ENCODE measurements around the gene E2F1. TPM values are rescaled to one million over a fixed set of nuclear protein-coding genes. Genes with fewer than 3 reads are reported as not detected.

Gene E2F1
- total and polyA plus RNA-seq, 4 donors = 0.10 to 11.0 (median 0.88) TPM

GRCh38 chr20:33669224-33669623 lies 17.0 kb downstream of the E2F1 start:
- Histone ChIP-seq H3K4me1 (ENCODE audit: control insufficient read depth in 4 of 4, insufficient read depth in 4 of 4, low read length in 3 of 4) (peaks cover 7 to 46% (median 19%) of the 10 kb centered on the region in 4 donors), H3K9ac (ENCODE audit: low read depth in 1 of 2, low read length in 2 of 2) (no peak overlapping the region), H3K36me3 (ENCODE audit: control insufficient read depth in 4 of 4, insufficient read depth in 3 of 4, low read depth in 1 of 4, low read length in 3 of 4) (peaks cover 0 to 4% (median 0%) of the 10 kb centered on the region in 4 donors), H3K4me3 (ENCODE audit: low read depth in 1 of 3, low read length in 3 of 3) (no peak overlapping the region), H3K9me3 (ENCODE audit: control insufficient read depth in 4 of 4, low read length in 3 of 4) (no peaks in the 10 kb centered on the region), H3K27ac (ENCODE audit: low read depth in 1 of 2, low read length in 2 of 2) (no peak overlapping the region), H3K27me3 (ENCODE audit: control insufficient read depth in 4 of 4, insufficient read depth in 4 of 4, low read length in 3 of 4) (no peaks in the 10 kb centered on the region)
- 91% methylated on average over 5 of the region's 5 CpGs for WGBS
- no peak for DNase-seq (ENCODE audit: low spot score)
- TF ChIP-seq RXRA (IDR thresholded peaks at IDR 0.05) = no peak
- no peak for TF ChIP-seq YY1 (IDR thresholded peaks at IDR 0.05)
- TF ChIP-seq FOXA1 (IDR thresholded peaks at IDR 0.05) = no peak
- TF ChIP-seq GABPA (IDR thresholded peaks at IDR 0.05 in 1 of 2, conservative IDR thresholded peaks at IDR 0.05 in 1 of 2) = no peak
- no peak for TF ChIP-seq ZBTB33 (IDR thresholded peaks at IDR 0.05)

GRCh38 chr20:33668466-33669155 lies 17.6 kb downstream of the E2F1 start:
- H3K27me3 ChIP-seq (ENCODE audit: control insufficient read depth in 4 of 4, insufficient read depth in 4 of 4, low read length in 3 of 4) = no peaks in the 10 kb centered on the region

More at GRCh38 chr20:33668466-33669155, 17.6 kb downstream of the E2F1 start:
- Histone ChIP-seq H3K36me3 (ENCODE audit: control insufficient read depth in 4 of 4, insufficient read depth in 3 of 4, low read depth in 1 of 4, low read length in 3 of 4) (peaks cover 0 to 4% (median 0%) of the 10 kb centered on the region in 4 donors), H3K27ac (ENCODE audit: low read depth in 1 of 2, low read length in 2 of 2) (no peak overlapping the region), H3K4me3 (ENCODE audit: low read depth in 1 of 3, low read length in 3 of 3) (no peak overlapping the region), H3K9ac (ENCODE audit: low read depth in 1 of 2, low read length in 2 of 2) (no peak overlapping the region), H3K9me3 (ENCODE audit: control insufficient read depth in 4 of 4, low read length in 3 of 4) (no peaks in the 10 kb centered on the region), H3K4me1 (ENCODE audit: control insufficient read depth in 4 of 4, insufficient read depth in 4 of 4, low read length in 3 of 4) (peaks cover 7 to 49% (median 21%) of the 10 kb centered on the region in 4 donors)
- TF ChIP-seq HNF4G (IDR thresholded peaks at IDR 0.05) (no peak), ZBTB33 (IDR thresholded peaks at IDR 0.05) (no peak), YY1 (IDR thresholded peaks at IDR 0.05) (no peak), NR2F2 (IDR thresholded peaks at IDR 0.05) (no peak), TAF1 (conservative IDR thresholded peaks at IDR 0.05) (no peak), EGR1 (IDR thresholded peaks at IDR 0.05; ENCODE audit: low read depth in 2 of 2) (no peak), ATF3 (IDR thresholded peaks at IDR 0.05) (no peak), HNF4A (conservative IDR thresholded peaks at IDR 0.05) (no peak), FOXA2 (IDR thresholded peaks at IDR 0.05) (no peak), CTCF (IDR thresholded peaks at IDR 0.05; ENCODE audit: low read depth, low read length, missing input control) (no peak), MAX (IDR thresholded peaks at IDR 0.05) (no peak), JUND (IDR thresholded peaks at IDR 0.05) (no peak), GABPA (IDR thresholded peaks at IDR 0.05 in 1 of 2, conservative IDR thresholded peaks at IDR 0.05 in 1 of 2) (no peak), REST (IDR thresholded peaks at IDR 0.05) (no peak), SP1 (IDR thresholded peaks at IDR 0.05) (no peak), RAD21 (IDR thresholded peaks at IDR 0.05) (no peak), RXRA (IDR thresholded peaks at IDR 0.05) (no peak)
- no peak for DNase-seq (ENCODE audit: low spot score)
- WGBS = 83% methylated on average over 13 of the region's 13 CpGs
